WTC11 (cell line): ENCODE measurements around the gene ARHGAP6. TPM values are rescaled to one million over a fixed set of nuclear protein-coding genes. Genes with fewer than 3 reads are reported as not detected.

Experiments used
- ATAC-seq: fragments of 200-7000 bp; cut with Tn5 transposase; 2 replicates; pipeline ENCODE4 v1.10.0; 2021; ENCODE audit warnings: mild to moderate bottlenecking, moderate library complexity
- CTCF ChIA-PET: fragments of 300-600 bp; sonication (Branson Sonifier 250); formaldehyde crosslinking; loops from one replicate; lab custom pipeline; 2021; ENCODE audit warnings: antibody characterized with exemption; lab: Charles Lee
- POLR2A ChIA-PET: fragments of 350-600 bp; sonication (Branson Sonifier 250); formaldehyde crosslinking; loops from one replicate; lab custom pipeline; 2021; ENCODE audit warnings: antibody characterized with exemption; lab: Charles Lee
- DNase-seq: peaks from one replicate; pipeline ENCODE4 v3.0.0; 2021; ENCODE audit warnings: low spot score
- H3K27ac Mint-ChIP-seq: 2 replicates; pipeline ENCODE4 v1.8.0; 2021; ENCODE audit warnings: mixed read lengths
- H3K27me3 Mint-ChIP-seq: 2 replicates; pipeline ENCODE4 v1.8.0; 2021; ENCODE audit warnings: low read depth, mild to moderate bottlenecking, moderate library complexity, mixed read lengths
- H3K36me3 Mint-ChIP-seq: 2 replicates; pipeline ENCODE4 v1.8.0; 2021; ENCODE audit warnings: mixed read lengths
- H3K4me1 Mint-ChIP-seq: 2 replicates; pipeline ENCODE4 v1.8.0; 2022; ENCODE audit warnings: mixed read lengths
- H3K4me3 Mint-ChIP-seq: 2 replicates; pipeline ENCODE4 v1.8.0; 2021; ENCODE audit warnings: mild to moderate bottlenecking, moderate library complexity, mixed read lengths
- H3K9me3 Mint-ChIP-seq: 2 replicates; pipeline ENCODE4 v1.8.0; 2021; ENCODE audit warnings: mixed read lengths
- CREB1 ChIP-seq: sonication (generic); formaldehyde crosslinking; IDR thresholded peaks from 2 replicates; pipeline ENCODE4 v1.8.0; 2023; ENCODE audit warnings: mild to moderate bottlenecking, missing genetic modification reagents
- FOXP1 ChIP-seq: sonication (generic); formaldehyde crosslinking; IDR thresholded peaks from 2 replicates; pipeline ENCODE4 v1.8.0; 2022; ENCODE audit warnings: missing genetic modification reagents, mild to moderate bottlenecking, moderate library complexity, borderline replicate concordance
- JUN ChIP-seq: sonication (generic); formaldehyde crosslinking; IDR thresholded peaks from 2 replicates; pipeline ENCODE4 v1.8.0; 2023; ENCODE audit warnings: mild to moderate bottlenecking, missing genetic modification reagents
- NFE2L1 ChIP-seq: sonication (generic); formaldehyde crosslinking; IDR thresholded peaks from 2 replicates; pipeline ENCODE4 v1.8.1; 2023; ENCODE audit warnings: missing genetic modification reagents
- PRRX2 ChIP-seq: fragments of 250-450 bp; sonication (Bioruptor Pico); IDR thresholded peaks from 2 replicates; pipeline ENCODE4 v1.8.0; 2021; ENCODE audit warnings: mild to moderate bottlenecking
- SMAD3 ChIP-seq: sonication (generic); formaldehyde crosslinking; IDR thresholded peaks from 2 replicates; pipeline ENCODE4 v1.8.0; 2022; ENCODE audit warnings: missing genetic modification reagents, mild to moderate bottlenecking, borderline replicate concordance
- SOX15 ChIP-seq: fragments of 250-450 bp; sonication (Bioruptor Pico); IDR thresholded peaks from 2 replicates; pipeline ENCODE4 v1.9.0; 2021; ENCODE audit warnings: mild to moderate bottlenecking
- total RNA-seq: library from RNA; stranded (reverse); gene quantifications from 3 replicates; pipeline ENCODE4 v1.2.3, GENCODE V29; 2021
- TF ChIP-seq, protein P1 (sequence below): sonication (generic); formaldehyde crosslinking; IDR thresholded peaks from 2 replicates; pipeline ENCODE4 v1.8.1; 2023; ENCODE audit warnings: mild to moderate bottlenecking, missing genetic modification reagents
- TF ChIP-seq, protein P2 (sequence below): sonication (generic); formaldehyde crosslinking; IDR thresholded peaks from 2 replicates; pipeline ENCODE4 v1.8.0; 2023; ENCODE audit warnings: missing genetic modification reagents
- TF ChIP-seq, protein P3 (sequence below): fragments of 250-450 bp; sonication (Bioruptor Pico); IDR thresholded peaks from 2 replicates; pipeline ENCODE4 v1.9.0; 2021; ENCODE audit warnings: mild to moderate bottlenecking, borderline replicate concordance
- TF ChIP-seq, protein P4 (sequence below): sonication (generic); formaldehyde crosslinking; IDR thresholded peaks from 2 replicates; pipeline ENCODE4 v1.8.1; 2023; ENCODE audit warnings: mild to moderate bottlenecking, missing genetic modification reagents, moderate library complexity
- TF ChIP-seq, protein P5 (sequence below): fragments of 250-450 bp; sonication (Bioruptor Pico); IDR thresholded peaks from 2 replicates; pipeline ENCODE4 v1.9.0; 2021; ENCODE audit warnings: mild to moderate bottlenecking
- TF ChIP-seq, protein P6 (sequence below): sonication (generic); formaldehyde crosslinking; IDR thresholded peaks from 2 replicates; pipeline ENCODE4 v1.8.0; 2022; ENCODE audit warnings: mild to moderate bottlenecking, missing genetic modification reagents
- TF ChIP-seq, protein P7 (sequence below): sonication (generic); formaldehyde crosslinking; IDR thresholded peaks from 2 replicates; pipeline ENCODE4 v1.8.1; 2022; ENCODE audit warnings: low read depth, missing genetic modification reagents, borderline replicate concordance

The ARHGAP6 gene
- total RNA-seq, 1 experiment from 2014 or later = 1.0 TPM

DNA sequence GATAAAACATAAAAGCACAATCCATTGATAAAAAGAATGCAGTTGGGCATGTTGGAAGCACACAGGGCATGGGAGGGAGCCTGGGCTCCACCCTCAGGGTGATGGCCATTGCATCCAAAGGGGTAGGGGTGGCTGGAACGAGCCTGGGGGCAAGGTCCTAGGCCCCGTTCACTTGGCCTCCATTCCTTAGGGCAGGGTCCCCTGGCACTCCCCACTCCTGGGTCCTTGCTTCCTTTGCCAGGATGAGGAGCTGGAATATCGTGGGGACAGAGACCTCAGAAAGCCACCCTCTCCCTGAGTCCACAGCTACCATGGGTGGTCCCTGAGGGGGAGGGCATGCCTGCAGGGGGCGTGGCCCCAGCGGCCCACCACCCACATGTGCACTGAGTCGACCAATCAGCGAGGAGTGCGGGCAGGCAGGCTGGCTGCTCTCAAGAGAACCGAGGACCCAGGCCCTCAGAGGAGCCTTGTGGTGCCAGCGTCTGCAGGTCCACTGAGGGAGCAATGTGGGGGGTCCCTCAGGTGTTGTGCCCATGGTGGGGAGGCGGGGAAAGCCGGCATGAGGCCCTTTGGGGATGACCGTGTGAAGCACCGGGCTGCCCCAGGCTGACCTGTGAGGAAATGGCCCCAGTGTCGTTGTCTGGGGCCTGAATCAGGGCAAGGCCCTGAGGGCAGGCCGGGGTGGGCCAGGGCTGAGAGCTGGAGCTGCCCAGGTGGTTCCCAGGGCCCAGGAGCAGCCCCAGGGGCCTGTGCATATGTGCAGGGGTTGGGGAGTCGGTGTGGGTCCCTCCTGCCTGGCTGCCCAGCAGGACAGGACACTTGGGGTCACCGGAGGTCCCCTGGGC lies 451.2 kb downstream of the ARHGAP6 start (continued):
- TF ChIP-seq, protein P1, sequence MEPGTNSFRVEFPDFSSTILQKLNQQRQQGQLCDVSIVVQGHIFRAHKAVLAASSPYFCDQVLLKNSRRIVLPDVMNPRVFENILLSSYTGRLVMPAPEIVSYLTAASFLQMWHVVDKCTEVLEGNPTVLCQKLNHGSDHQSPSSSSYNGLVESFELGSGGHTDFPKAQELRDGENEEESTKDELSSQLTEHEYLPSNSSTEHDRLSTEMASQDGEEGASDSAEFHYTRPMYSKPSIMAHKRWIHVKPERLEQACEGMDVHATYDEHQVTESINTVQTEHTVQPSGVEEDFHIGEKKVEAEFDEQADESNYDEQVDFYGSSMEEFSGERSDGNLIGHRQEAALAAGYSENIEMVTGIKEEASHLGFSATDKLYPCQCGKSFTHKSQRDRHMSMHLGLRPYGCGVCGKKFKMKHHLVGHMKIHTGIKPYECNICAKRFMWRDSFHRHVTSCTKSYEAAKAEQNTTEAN = no peak
- TF ChIP-seq, protein P2, sequence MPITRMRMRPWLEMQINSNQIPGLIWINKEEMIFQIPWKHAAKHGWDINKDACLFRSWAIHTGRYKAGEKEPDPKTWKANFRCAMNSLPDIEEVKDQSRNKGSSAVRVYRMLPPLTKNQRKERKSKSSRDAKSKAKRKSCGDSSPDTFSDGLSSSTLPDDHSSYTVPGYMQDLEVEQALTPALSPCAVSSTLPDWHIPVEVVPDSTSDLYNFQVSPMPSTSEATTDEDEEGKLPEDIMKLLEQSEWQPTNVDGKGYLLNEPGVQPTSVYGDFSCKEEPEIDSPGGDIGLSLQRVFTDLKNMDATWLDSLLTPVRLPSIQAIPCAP (CRISPR knock-in tag) = no peak
- TF ChIP-seq SOX15 (CRISPR knock-in tag) = no peak
- TF ChIP-seq, all 79 proteins: peak for 0

DNA sequence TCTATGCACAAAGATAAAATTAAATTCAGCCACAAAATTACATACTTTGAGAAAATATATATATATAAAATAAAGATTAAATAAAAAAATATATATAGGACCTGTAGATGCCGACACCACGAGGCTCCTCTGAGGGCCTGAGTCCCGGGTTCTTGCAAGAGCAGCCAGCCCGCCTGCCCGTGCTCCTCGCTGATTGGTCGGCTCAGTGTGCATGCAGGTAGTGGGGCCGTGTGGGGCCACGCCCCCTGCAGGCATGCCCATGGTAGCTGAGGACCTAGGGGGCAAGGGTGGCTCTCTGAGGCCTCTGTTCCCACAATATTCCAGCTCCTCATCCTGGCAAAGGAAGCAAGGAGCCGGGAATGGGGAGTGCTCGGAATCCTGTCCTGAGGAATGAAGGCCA lies 453.0 kb downstream of the ARHGAP6 start:
- H3K4me3 Mint-ChIP-seq = no peak overlapping the region
- ChIA-PET POLR2A (no interaction called here), CTCF (no interaction called here)
- H3K27me3 Mint-ChIP-seq = no peaks in the 10 kb centered on the region; the same call in 1 of the 2 replicates
- no peak overlapping the region for H3K27ac Mint-ChIP-seq
- H3K9me3 Mint-ChIP-seq = peaks cover 9% of the 10 kb centered on the region
- ATAC-seq (peak; percentile 53; the same call in 1 of the 2 replicates), DNase-seq (peak; percentile 13)
- TF ChIP-seq FOXP1 (CRISPR knock-in tag) (no peak), CREB1 (CRISPR knock-in tag) (no peak), JUN (no peak), SMAD3 (CRISPR knock-in tag) (no peak), PRRX2 (CRISPR knock-in tag) (no peak), NFE2L1 (CRISPR knock-in tag) (no peak)
- TF ChIP-seq, protein P3, sequence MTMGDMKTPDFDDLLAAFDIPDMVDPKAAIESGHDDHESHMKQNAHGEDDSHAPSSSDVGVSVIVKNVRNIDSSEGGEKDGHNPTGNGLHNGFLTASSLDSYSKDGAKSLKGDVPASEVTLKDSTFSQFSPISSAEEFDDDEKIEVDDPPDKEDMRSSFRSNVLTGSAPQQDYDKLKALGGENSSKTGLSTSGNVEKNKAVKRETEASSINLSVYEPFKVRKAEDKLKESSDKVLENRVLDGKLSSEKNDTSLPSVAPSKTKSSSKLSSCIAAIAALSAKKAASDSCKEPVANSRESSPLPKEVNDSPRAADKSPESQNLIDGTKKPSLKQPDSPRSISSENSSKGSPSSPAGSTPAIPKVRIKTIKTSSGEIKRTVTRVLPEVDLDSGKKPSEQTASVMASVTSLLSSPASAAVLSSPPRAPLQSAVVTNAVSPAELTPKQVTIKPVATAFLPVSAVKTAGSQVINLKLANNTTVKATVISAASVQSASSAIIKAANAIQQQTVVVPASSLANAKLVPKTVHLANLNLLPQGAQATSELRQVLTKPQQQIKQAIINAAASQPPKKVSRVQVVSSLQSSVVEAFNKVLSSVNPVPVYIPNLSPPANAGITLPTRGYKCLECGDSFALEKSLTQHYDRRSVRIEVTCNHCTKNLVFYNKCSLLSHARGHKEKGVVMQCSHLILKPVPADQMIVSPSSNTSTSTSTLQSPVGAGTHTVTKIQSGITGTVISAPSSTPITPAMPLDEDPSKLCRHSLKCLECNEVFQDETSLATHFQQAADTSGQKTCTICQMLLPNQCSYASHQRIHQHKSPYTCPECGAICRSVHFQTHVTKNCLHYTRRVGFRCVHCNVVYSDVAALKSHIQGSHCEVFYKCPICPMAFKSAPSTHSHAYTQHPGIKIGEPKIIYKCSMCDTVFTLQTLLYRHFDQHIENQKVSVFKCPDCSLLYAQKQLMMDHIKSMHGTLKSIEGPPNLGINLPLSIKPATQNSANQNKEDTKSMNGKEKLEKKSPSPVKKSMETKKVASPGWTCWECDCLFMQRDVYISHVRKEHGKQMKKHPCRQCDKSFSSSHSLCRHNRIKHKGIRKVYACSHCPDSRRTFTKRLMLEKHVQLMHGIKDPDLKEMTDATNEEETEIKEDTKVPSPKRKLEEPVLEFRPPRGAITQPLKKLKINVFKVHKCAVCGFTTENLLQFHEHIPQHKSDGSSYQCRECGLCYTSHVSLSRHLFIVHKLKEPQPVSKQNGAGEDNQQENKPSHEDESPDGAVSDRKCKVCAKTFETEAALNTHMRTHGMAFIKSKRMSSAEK (CRISPR knock-in tag) = no peak
- TF ChIP-seq, protein P4, sequence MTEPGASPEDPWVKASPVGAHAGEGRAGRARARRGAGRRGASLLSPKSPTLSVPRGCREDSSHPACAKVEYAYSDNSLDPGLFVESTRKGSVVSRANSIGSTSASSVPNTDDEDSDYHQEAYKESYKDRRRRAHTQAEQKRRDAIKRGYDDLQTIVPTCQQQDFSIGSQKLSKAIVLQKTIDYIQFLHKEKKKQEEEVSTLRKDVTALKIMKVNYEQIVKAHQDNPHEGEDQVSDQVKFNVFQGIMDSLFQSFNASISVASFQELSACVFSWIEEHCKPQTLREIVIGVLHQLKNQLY = no peak
- TF ChIP-seq, protein P1 = no peak
- TF ChIP-seq, protein P5, sequence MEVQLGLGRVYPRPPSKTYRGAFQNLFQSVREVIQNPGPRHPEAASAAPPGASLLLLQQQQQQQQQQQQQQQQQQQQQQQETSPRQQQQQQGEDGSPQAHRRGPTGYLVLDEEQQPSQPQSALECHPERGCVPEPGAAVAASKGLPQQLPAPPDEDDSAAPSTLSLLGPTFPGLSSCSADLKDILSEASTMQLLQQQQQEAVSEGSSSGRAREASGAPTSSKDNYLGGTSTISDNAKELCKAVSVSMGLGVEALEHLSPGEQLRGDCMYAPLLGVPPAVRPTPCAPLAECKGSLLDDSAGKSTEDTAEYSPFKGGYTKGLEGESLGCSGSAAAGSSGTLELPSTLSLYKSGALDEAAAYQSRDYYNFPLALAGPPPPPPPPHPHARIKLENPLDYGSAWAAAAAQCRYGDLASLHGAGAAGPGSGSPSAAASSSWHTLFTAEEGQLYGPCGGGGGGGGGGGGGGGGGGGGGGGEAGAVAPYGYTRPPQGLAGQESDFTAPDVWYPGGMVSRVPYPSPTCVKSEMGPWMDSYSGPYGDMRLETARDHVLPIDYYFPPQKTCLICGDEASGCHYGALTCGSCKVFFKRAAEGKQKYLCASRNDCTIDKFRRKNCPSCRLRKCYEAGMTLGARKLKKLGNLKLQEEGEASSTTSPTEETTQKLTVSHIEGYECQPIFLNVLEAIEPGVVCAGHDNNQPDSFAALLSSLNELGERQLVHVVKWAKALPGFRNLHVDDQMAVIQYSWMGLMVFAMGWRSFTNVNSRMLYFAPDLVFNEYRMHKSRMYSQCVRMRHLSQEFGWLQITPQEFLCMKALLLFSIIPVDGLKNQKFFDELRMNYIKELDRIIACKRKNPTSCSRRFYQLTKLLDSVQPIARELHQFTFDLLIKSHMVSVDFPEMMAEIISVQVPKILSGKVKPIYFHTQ = no peak
- TF ChIP-seq, protein P6, sequence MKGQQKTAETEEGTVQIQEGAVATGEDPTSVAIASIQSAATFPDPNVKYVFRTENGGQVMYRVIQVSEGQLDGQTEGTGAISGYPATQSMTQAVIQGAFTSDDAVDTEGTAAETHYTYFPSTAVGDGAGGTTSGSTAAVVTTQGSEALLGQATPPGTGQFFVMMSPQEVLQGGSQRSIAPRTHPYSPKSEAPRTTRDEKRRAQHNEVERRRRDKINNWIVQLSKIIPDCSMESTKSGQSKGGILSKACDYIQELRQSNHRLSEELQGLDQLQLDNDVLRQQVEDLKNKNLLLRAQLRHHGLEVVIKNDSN = no peak
- TF ChIP-seq, protein P7, sequence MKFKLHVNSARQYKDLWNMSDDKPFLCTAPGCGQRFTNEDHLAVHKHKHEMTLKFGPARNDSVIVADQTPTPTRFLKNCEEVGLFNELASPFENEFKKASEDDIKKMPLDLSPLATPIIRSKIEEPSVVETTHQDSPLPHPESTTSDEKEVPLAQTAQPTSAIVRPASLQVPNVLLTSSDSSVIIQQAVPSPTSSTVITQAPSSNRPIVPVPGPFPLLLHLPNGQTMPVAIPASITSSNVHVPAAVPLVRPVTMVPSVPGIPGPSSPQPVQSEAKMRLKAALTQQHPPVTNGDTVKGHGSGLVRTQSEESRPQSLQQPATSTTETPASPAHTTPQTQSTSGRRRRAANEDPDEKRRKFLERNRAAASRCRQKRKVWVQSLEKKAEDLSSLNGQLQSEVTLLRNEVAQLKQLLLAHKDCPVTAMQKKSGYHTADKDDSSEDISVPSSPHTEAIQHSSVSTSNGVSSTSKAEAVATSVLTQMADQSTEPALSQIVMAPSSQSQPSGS (CRISPR knock-in tag) = no peak
- no peaks in the 10 kb centered on the region for H3K36me3 Mint-ChIP-seq
- no peaks in the 10 kb centered on the region for H3K4me1 Mint-ChIP-seq
